Transverse colon (tissue), 4 donors: ENCODE data around the gene KRT78.
A peak's percentile ranks its signal among the peaks of the same experiment; 100 is the strongest.

Experiments used
- EP300 ChIP-seq: sonication (generic); formaldehyde crosslinking; IDR thresholded peaks from one replicate; pipeline ENCODE4 v1.6.1; 2017; ENCODE audit warnings: antibody characterized with exemption, low read depth
- POLR2AphosphoS5 ChIP-seq, 3 donors: sonication (generic); formaldehyde crosslinking; IDR thresholded peaks; one replicate each; pipeline ENCODE4 v1.6.1; 2016; ENCODE audit warnings: antibody characterized with exemption in 3 of 3
- TF ChIP-seq, protein P1 (sequence below), 5 experiments: fragments of 200-600 bp in 3 of 5; fragments of 450-650 bp in 2 of 5; sonication (generic) in 3 of 5; IDR thresholded peaks; 1 replicate in 2 of 5; 2 replicates in 3 of 5; pipeline ENCODE4 v1.5.1; 2016 to 2017; ENCODE audit warnings: antibody characterized with exemption in 5 of 5, inconsistent platforms in 3 of 5, mild to moderate bottlenecking in 2 of 5, moderate library complexity in 1 of 5

DNA sequence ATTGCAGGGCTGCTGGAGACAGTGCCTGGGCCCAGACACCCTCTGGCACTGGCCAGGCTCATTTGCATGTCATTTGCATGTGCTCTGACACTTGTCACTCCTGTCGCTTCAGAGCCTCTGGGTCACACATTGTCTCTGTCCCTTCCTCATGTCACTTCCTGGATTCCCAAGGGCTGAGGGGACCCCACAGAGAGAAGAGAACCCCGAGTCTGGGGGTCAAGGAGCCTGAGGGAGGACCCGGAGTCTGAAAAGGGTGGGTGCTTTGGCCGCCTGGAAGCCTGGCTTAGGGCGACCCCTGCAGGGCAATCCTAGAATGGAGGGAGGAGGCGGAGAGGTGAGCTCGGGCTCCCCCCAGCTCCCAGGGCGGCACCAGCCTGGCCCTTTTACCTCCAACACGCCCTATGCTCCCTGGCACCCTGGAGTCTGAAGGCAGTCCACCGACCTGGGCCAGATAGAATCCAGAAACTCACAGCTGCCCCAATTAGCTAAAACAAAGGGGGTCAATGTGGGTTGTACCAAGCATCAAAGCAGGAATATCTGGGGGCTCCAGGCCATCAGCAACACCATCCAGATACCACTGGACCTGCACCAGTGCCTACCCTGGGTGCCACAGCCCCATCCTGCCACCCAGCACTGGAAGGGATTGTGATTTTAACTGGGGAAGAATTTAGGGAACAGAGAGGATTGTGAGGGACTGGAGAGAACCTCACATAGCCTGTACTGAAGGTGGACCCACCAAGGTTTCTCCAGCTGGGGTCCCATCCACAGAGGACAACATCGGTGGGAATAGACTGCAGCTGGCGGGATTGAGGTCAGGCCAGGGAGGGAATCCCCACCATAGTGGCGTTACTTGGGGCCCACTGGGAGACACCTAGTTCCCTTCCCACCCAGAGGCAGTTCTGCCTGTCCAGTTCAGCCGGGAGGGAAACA, 21.8 kb upstream of the KRT78 start:
- TF ChIP-seq, protein P1, sequence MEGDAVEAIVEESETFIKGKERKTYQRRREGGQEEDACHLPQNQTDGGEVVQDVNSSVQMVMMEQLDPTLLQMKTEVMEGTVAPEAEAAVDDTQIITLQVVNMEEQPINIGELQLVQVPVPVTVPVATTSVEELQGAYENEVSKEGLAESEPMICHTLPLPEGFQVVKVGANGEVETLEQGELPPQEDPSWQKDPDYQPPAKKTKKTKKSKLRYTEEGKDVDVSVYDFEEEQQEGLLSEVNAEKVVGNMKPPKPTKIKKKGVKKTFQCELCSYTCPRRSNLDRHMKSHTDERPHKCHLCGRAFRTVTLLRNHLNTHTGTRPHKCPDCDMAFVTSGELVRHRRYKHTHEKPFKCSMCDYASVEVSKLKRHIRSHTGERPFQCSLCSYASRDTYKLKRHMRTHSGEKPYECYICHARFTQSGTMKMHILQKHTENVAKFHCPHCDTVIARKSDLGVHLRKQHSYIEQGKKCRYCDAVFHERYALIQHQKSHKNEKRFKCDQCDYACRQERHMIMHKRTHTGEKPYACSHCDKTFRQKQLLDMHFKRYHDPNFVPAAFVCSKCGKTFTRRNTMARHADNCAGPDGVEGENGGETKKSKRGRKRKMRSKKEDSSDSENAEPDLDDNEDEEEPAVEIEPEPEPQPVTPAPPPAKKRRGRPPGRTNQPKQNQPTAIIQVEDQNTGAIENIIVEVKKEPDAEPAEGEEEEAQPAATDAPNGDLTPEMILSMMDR (IDR thresholded peaks at IDR 0.05) = peak; percentile 57 to 92 (median 72)
- TF ChIP-seq EP300 (no peak), POLR2AphosphoS5 (IDR thresholded peaks at IDR 0.05) (no peak)
